Measurements from ENCODE around the gene RGS17.

The RGS17 gene

GRCh38 chr6:153162646-153163045, 31.6 kb upstream of the RGS17 start:
- H3K4me1 ChIP-seq, result no peaks in the 10 kb centered on the region
- H3K27me3 ChIP-seq, result no peaks in the 10 kb centered on the region
- no peak for DNase-seq
- TF ChIP-seq CTCF (IDR thresholded peaks at IDR 0.05; ENCODE audit: low read depth, low read length), result no peak
- no peak overlapping the region for H3K4me3 ChIP-seq (ENCODE audit: low read depth, low read length)
- no peaks in the 10 kb centered on the region for H3K9me3 ChIP-seq
- no peaks in the 10 kb centered on the region for H3K36me3 ChIP-seq

- Histone ChIP-seq H3K9me3 (no peaks in the 10 kb centered on the region), H3K4me3 (ENCODE audit: low read depth, low read length) (no peak overlapping the region), H3K36me3 (no peaks in the 10 kb centered on the region), H3K27me3 (no peaks in the 10 kb centered on the region), H3K4me1 (no peaks in the 10 kb centered on the region)
- no peak for TF ChIP-seq CTCF (IDR thresholded peaks at IDR 0.05; ENCODE audit: low read depth, low read length)
- DNase-seq, result no peak
Observed at GRCh38 chr6:153162172-153162571, 31.1 kb upstream of the RGS17 start.

- Histone ChIP-seq H3K9me3 (no peaks in the 10 kb centered on the region), H3K4me3 (ENCODE audit: low read depth, low read length) (no peak overlapping the region), H3K27me3 (no peaks in the 10 kb centered on the region), H3K4me1 (no peaks in the 10 kb centered on the region), H3K36me3 (no peaks in the 10 kb centered on the region)
- TF ChIP-seq CTCF (IDR thresholded peaks at IDR 0.05; ENCODE audit: low read depth, low read length), result no peak
- DNase-seq, result no peak
Observed at GRCh38 chr6:153160221-153160620, 29.1 kb upstream of the RGS17 start.

GRCh38 chr6:153150752-153151440, 19.8 kb upstream of the RGS17 start:
- Histone ChIP-seq H3K9me3 (no peaks in the 10 kb centered on the region), H3K4me3 (ENCODE audit: low read depth, low read length) (peak overlapping the region; percentile 77), H3K36me3 (no peaks in the 10 kb centered on the region), H3K27me3 (no peaks in the 10 kb centered on the region), H3K4me1 (peaks cover 8% of the 10 kb centered on the region)
- no peak for TF ChIP-seq CTCF (IDR thresholded peaks at IDR 0.05; ENCODE audit: low read depth, low read length)
- DNase-seq, result peak; percentile 78

- H3K27me3 ChIP-seq, result no peaks in the 10 kb centered on the region
- no peaks in the 10 kb centered on the region for H3K36me3 ChIP-seq
- DNase-seq, result no peak
- TF ChIP-seq CTCF (IDR thresholded peaks at IDR 0.05; ENCODE audit: low read depth, low read length), result no peak
- no peaks in the 10 kb centered on the region for H3K9me3 ChIP-seq
- H3K4me3 ChIP-seq (ENCODE audit: low read depth, low read length), result peak overlapping the region; percentile 77
- peaks cover 8% of the 10 kb centered on the region for H3K4me1 ChIP-seq
Observed at GRCh38 chr6:153150371-153150751, 19.3 kb upstream of the RGS17 start.

- H3K4me3 ChIP-seq (ENCODE audit: low read depth, low read length), result no peak overlapping the region; the same call in 1 of the 2 replicates
Observed at GRCh38 chr6:153149891-153150290, 18.8 kb upstream of the RGS17 start.

More at GRCh38 chr6:153149891-153150290, 18.8 kb upstream of the RGS17 start:
- Histone ChIP-seq H3K9me3 (no peaks in the 10 kb centered on the region), H3K4me1 (peaks cover 8% of the 10 kb centered on the region), H3K27me3 (no peaks in the 10 kb centered on the region), H3K36me3 (no peaks in the 10 kb centered on the region)
- DNase-seq, result no peak
- no peak for TF ChIP-seq CTCF (IDR thresholded peaks at IDR 0.05; ENCODE audit: low read depth, low read length)
